H1 (cell line): ENCODE data around the gene HTRA1. TPM values are rescaled to one million over a fixed set of nuclear protein-coding genes. Genes with fewer than 3 reads are reported as not detected.

ENCODE experiments used
- CTCF ChIA-PET: fragments of 300-600 bp; sonication (Branson Sonifier 250); formaldehyde crosslinking; loops from one replicate; lab custom pipeline; 2021; ENCODE audit not compliant: partially characterized antibody; lab: Charles Lee
- POLR2A ChIA-PET: fragments of 300-600 bp; sonication (Branson Sonifier 250); formaldehyde crosslinking; loops from one replicate; lab custom pipeline; 2021; ENCODE audit warnings: inconsistent platforms; ENCODE audit not compliant: partially characterized antibody; lab: Charles Lee
- DNase-seq, 2 experiments: peaks; one replicate each; pipeline versions ENCODE4 v3.0.0 to v3.0.0-alpha.2; 2010 to 2022; ENCODE audit warnings: low spot score in 2 of 2, low read depth in 1 of 2, mixed read lengths in 1 of 2
- FAIRE-seq: peaks from 2 replicates; lab custom pipeline; 2011; peaks lifted over from hg19 to GRCh38; lab: Jason Lieb, UNC
- H2AFZ ChIP-seq: 2 replicates; pipeline ENCODE4 v1.8.1; 2012; ENCODE audit warnings: low read length, inconsistent platforms
- H2AK5ac ChIP-seq: 2 replicates; pipeline ENCODE4 v1.6.1; 2013; ENCODE audit warnings: low read depth, low read length
- H2BK120ac ChIP-seq: replicated peaks from 2 replicates; pipeline ENCODE3; 2013; ENCODE audit warnings: low read depth, low read length, inconsistent platforms
- H2BK12ac ChIP-seq: 2 replicates; pipeline ENCODE4 v1.6.1; 2013; ENCODE audit warnings: low read depth, low read length
- H2BK15ac ChIP-seq: 2 replicates; pipeline ENCODE4 v1.6.1; 2013; ENCODE audit warnings: low read length
- H2BK20ac ChIP-seq: 2 replicates; pipeline ENCODE4 v1.6.1; 2013; ENCODE audit warnings: low read length
- H2BK5ac ChIP-seq: 2 replicates; pipeline ENCODE4 v1.6.1; 2013; ENCODE audit warnings: low read depth, low read length
- H3K14ac ChIP-seq: 2 replicates; pipeline ENCODE4 v1.6.1; 2013; ENCODE audit warnings: inconsistent platforms; ENCODE audit not compliant: insufficient read length
- H3K18ac ChIP-seq: 2 replicates; pipeline ENCODE4 v1.6.1; 2013; ENCODE audit warnings: low read length; ENCODE audit errors: extremely low read depth
- H3K23ac ChIP-seq: 2 replicates; pipeline ENCODE4 v1.6.1; 2013; ENCODE audit warnings: inconsistent platforms; ENCODE audit not compliant: insufficient read length
- H3K23me2 ChIP-seq: 2 replicates; pipeline ENCODE4 v1.6.1; 2013; ENCODE audit warnings: low read depth, low read length
- H3K27ac ChIP-seq: 2 replicates; pipeline ENCODE4 v1.6.1; 2011; ENCODE audit warnings: low read depth, low read length, inconsistent platforms
- H3K27me3 ChIP-seq, 4 experiments: replicated peaks in 1 of 4; 1 replicate in 1 of 4; 2 replicates in 3 of 4; pipeline versions ENCODE4 v1.6.1 to v1.8.1; 2011 to 2013; ENCODE audit warnings: low read length in 3 of 4, mild to moderate bottlenecking in 3 of 4, inconsistent platforms in 2 of 4, mixed read lengths in 2 of 4, moderate library complexity in 1 of 4; ENCODE audit not compliant: control insufficient read depth in 3 of 4, insufficient read depth in 3 of 4; ENCODE audit errors: extremely low read depth in 1 of 4
- H3K36me3 ChIP-seq, 4 experiments: 2 replicates each; pipeline versions ENCODE4 v1.6.1 to v1.8.1; 2011 to 2013; ENCODE audit warnings: mild to moderate bottlenecking in 4 of 4, low read length in 3 of 4, moderate library complexity in 2 of 4, control low read depth in 1 of 4, inconsistent platforms in 1 of 4; ENCODE audit not compliant: insufficient read depth in 4 of 4, control insufficient read depth in 2 of 4
- H3K4ac ChIP-seq: replicated peaks from 2 replicates; pipeline ENCODE3; 2013; ENCODE audit warnings: low read length, low read depth, mixed read lengths, inconsistent platforms; ENCODE audit not compliant: insufficient read length
- H3K4me1 ChIP-seq, 4 experiments: replicated peaks in 1 of 4; 1 replicate in 1 of 4; 2 replicates in 3 of 4; pipeline versions ENCODE4 v1.6.1 to v1.8.1; 2011 to 2013; ENCODE audit warnings: low read length in 3 of 4, inconsistent platforms in 2 of 4, mixed read lengths in 1 of 4; ENCODE audit not compliant: insufficient read depth in 4 of 4, control insufficient read depth in 3 of 4
- H3K4me2 ChIP-seq, 2 experiments: 2 replicates each; pipeline versions ENCODE4 v1.6.1 to v1.8.1; 2011 to 2013; ENCODE audit warnings: low read depth in 2 of 2, low read length in 2 of 2, control low read depth in 1 of 2, inconsistent platforms in 1 of 2, mild to moderate bottlenecking in 1 of 2; ENCODE audit not compliant: insufficient read depth in 1 of 2
- H3K4me3 ChIP-seq, 4 experiments: fragments of 200-600, 300-600 bp in 1 of 4; sonication (generic), shearing (Covaris generic), sonication (Bioruptor Twin) in 1 of 4; 2 replicates each; pipeline versions ENCODE4 v1.5.1 to v1.8.1; 2011 to 2016; ENCODE audit warnings: low read length in 4 of 4, low read depth in 3 of 4, control low read depth in 2 of 4, inconsistent platforms in 2 of 4, mild to moderate bottlenecking in 2 of 4, mixed read lengths in 1 of 4, moderate library complexity in 1 of 4; ENCODE audit not compliant: insufficient read depth in 2 of 4; ENCODE audit errors: extremely low read depth in 1 of 4
- H3K56ac ChIP-seq: replicated peaks from 2 replicates; pipeline ENCODE3; 2013; ENCODE audit warnings: low read depth, mild to moderate bottlenecking, mixed read lengths, low read length, inconsistent platforms; ENCODE audit not compliant: insufficient read length
- H3K79me1 ChIP-seq: 2 replicates; pipeline ENCODE4 v1.6.1; 2013; ENCODE audit warnings: low read depth, low read length, control low read depth
- H3K79me2 ChIP-seq, 2 experiments: 2 replicates each; pipeline versions ENCODE4 v1.6.1 to v1.8.1; 2012 to 2013; ENCODE audit warnings: low read length in 2 of 2, mild to moderate bottlenecking in 2 of 2, inconsistent platforms in 1 of 2; ENCODE audit not compliant: insufficient read depth in 2 of 2, control insufficient read depth in 1 of 2
- H3K9ac ChIP-seq, 4 experiments: replicated peaks in 1 of 4; 1 replicate in 1 of 4; 2 replicates in 3 of 4; pipeline versions ENCODE4 v1.6.1 to v1.8.1; 2011 to 2013; ENCODE audit warnings: low read depth in 3 of 4, low read length in 3 of 4, control low read depth in 2 of 4, mild to moderate bottlenecking in 2 of 4, moderate library complexity in 2 of 4, inconsistent platforms in 1 of 4; ENCODE audit errors: extremely low read depth in 1 of 4
- H3K9me3 ChIP-seq, 2 experiments: 2 replicates each; pipeline versions ENCODE4 v1.6.1 to v1.8.1; 2012 to 2013; ENCODE audit warnings: mild to moderate bottlenecking in 2 of 2, moderate library complexity in 2 of 2, control low read depth in 1 of 2, inconsistent platforms in 1 of 2, low read depth in 1 of 2, low read length in 1 of 2, mixed read lengths in 1 of 2; ENCODE audit not compliant: insufficient read depth in 2 of 2
- H4K20me1 ChIP-seq, 2 experiments: replicated peaks in 1 of 2; 2 replicates each; pipeline versions ENCODE3 to v1.8.1; 2011 to 2013; ENCODE audit warnings: inconsistent platforms in 2 of 2, low read length in 2 of 2, mild to moderate bottlenecking in 1 of 2; ENCODE audit not compliant: insufficient read depth in 2 of 2, control insufficient read depth in 1 of 2
- H4K5ac ChIP-seq: 2 replicates; pipeline ENCODE4 v1.6.1; 2013; ENCODE audit warnings: low read length, low read depth, mixed read lengths, inconsistent platforms; ENCODE audit not compliant: insufficient read length
- H4K8ac ChIP-seq: 2 replicates; pipeline ENCODE4 v1.8.0; 2013; ENCODE audit warnings: mild to moderate bottlenecking, moderate library complexity, low read length, inconsistent platforms; ENCODE audit not compliant: insufficient read depth; ENCODE audit errors: extremely low read depth
- H4K91ac ChIP-seq: replicated peaks from 2 replicates; pipeline ENCODE3; 2013; ENCODE audit warnings: low read length, mixed read lengths, inconsistent platforms; ENCODE audit not compliant: insufficient read length
- BCL11A ChIP-seq, 2 experiments: IDR thresholded peaks; one replicate each; pipeline ENCODE4 v1.6.1; 2011; ENCODE audit warnings: low read depth in 2 of 2, low read length in 2 of 2, mild to moderate bottlenecking in 2 of 2
- JUN ChIP-seq: IDR thresholded peaks from 2 replicates; pipeline ENCODE4 v1.6.1; 2011; ENCODE audit warnings: low read depth, mild to moderate bottlenecking, improper control_type of control experiment, low read length
- NRF1 ChIP-seq: IDR thresholded peaks from 2 replicates; pipeline ENCODE4 v1.6.1; 2011; ENCODE audit warnings: mild to moderate bottlenecking, low read depth, low read length, improper control_type of control experiment
- SAP30 ChIP-seq: fragments of 300-600 bp; sonication (generic); IDR thresholded peaks from 2 replicates; pipeline ENCODE4 v1.7.1; 2012; ENCODE audit warnings: low read length, moderate library complexity, mild to moderate bottlenecking, inconsistent platforms; ENCODE audit not compliant: insufficient read depth, insufficient replicate concordance
- SIRT6 ChIP-seq: IDR thresholded peaks from one replicate; pipeline ENCODE4 v1.7.1; 2012; ENCODE audit warnings: low read length, inconsistent platforms
- SP1 ChIP-seq: IDR thresholded peaks from 2 replicates; pipeline ENCODE4 v1.6.1; 2011; ENCODE audit warnings: low read depth, low read length
- SP4 ChIP-seq: IDR thresholded peaks from 2 replicates; pipeline ENCODE4 v1.6.1; 2012; ENCODE audit warnings: low read length, inconsistent platforms
- ZNF274 ChIP-seq: IDR thresholded peaks from 2 replicates; pipeline ENCODE4 v1.7.0; 2012; ENCODE audit warnings: low read length, borderline replicate concordance; ENCODE audit errors: extremely low read depth
- WGBS, 2 experiments: shearing (Covaris generic) in 1 of 2; methylation state at CpG; one replicate each; pipeline versions ENCODE4 v1.1.6 to v1.1.7; 2013 to 2015; ENCODE audit warnings: low lambda C conversion rate in 2 of 2, mixed read lengths in 2 of 2, inconsistent platforms in 1 of 2, low coverage in 1 of 2, missing lambda C conversion rate in 1 of 2; ENCODE audit not compliant: insufficient replicate concordance in 2 of 2, insufficient coverage in 1 of 2, insufficient read length in 1 of 2; ENCODE audit errors: extremely low coverage in 1 of 2, missing lambda C conversion rate in 1 of 2; 5-methylcytosine and 5-hydroxymethylcytosine counted together
- polyA plus RNA-seq, 7 experiments: library from polyadenylated mRNA; depleted of rRNA in 3 of 7; stranded (reverse) in 5 of 7; unstranded in 2 of 7; fragments of >200 nt in 5 of 7; fragments of 200-250 nt in 2 of 7; gene quantifications; 1 replicate in 5 of 7; 2 replicates in 1 of 7; 4 replicates in 1 of 7; pipeline versions ENCODE4 v1.2.1 to v1.2.3, GENCODE V29; 2011 to 2013; ENCODE audit warnings: missing spikeins in 2 of 7, mixed read lengths in 2 of 7
- total RNA-seq: library from RNA; stranded (reverse); fragmentation: NEBNext Ultra II Directional; extraction: Animal tissue kit (Norgen Biotek cat#: 25700); gene quantifications from 2 replicates; pipeline ENCODE4 v1.2.1, GENCODE V29; 2021

The HTRA1 gene
- total and polyA plus RNA-seq, 2 of the 8 experiments (the other 6 are each of a cell fraction or from before 2014, with no cell fraction given) = 15.8 to 20.1 TPM

- no peak for FAIRE-seq
- CTCF ChIA-PET = interaction anchor here (1.2 to 6.3 kb wide), 6 partner anchors 9 to 285 kb away, joined by 3 to 63 read pairs (median 4); no protein-coding TSS in a partner anchor
Observed at GRCh38 chr10:122559228-122559627, 97.9 kb downstream of the HTRA1 start.

More at GRCh38 chr10:122559228-122559627, 97.9 kb downstream of the HTRA1 start:
- Histone ChIP-seq H4K91ac (no peak overlapping the region), H3K36me3 (no peaks in the 10 kb centered on the region), H3K9me3 (no peaks in the 10 kb centered on the region), H3K4me2 (no peak overlapping the region), H4K5ac (no peak overlapping the region), H3K4me1 (peaks cover 0 to 4% (median 1%) of the 10 kb centered on the region in 4 experiments; a peak in 3 of 7 replicates), H3K14ac (no peak overlapping the region), H4K20me1 (no peaks in the 10 kb centered on the region), H2AFZ (no peak overlapping the region), H3K27me3 (no peaks in the 10 kb centered on the region), H2BK120ac (no peak overlapping the region), H3K56ac (no peak overlapping the region), H3K79me2 (no peaks in the 10 kb centered on the region), H2BK5ac (no peak overlapping the region), H2BK20ac (no peak overlapping the region), H2BK15ac (no peak overlapping the region), H3K4me3 (no peak overlapping the region), H3K9ac (no peak overlapping the region), H3K4ac (no peak overlapping the region), H3K27ac (no peak overlapping the region), H3K23ac (no peak overlapping the region), H3K79me1 (no peaks in the 10 kb centered on the region), H3K23me2 (no peaks in the 10 kb centered on the region), H2BK12ac (no peak overlapping the region), H2AK5ac (no peak overlapping the region), H3K18ac (no peak overlapping the region), H4K8ac (no peak overlapping the region)
- DNase-seq = no peak
- TF ChIP-seq BCL11A (IDR thresholded peaks at IDR 0.05; ENCODE audit: low read depth in 2 of 2, low read length in 2 of 2) (no peak), SP1 (no peak), JUN (no peak), SIRT6 (no peak), SP4 (no peak), NRF1 (no peak), SAP30 (no peak), ZNF274 (no peak)
- POLR2A ChIA-PET = no interaction called here
- 83% methylated on average over 2 of the region's 2 CpGs; no CpG with 5 or more reads in 1 of the 2 experiments for WGBS, 2 experiments
